HCEC 1CT (cell line): ENCODE measurements around the gene MAN1C1.
"Not testable (repeated sequence)": the region's sequence is repeated elsewhere in the genome, so short reads cannot be mapped to it uniquely, and the experiment has no call there.

Source experiments
- DNase-seq: peaks from one replicate; pipeline ENCODE4 v3.0.0-alpha.2; 2017

The MAN1C1 gene

GRCh38 chr1:25683731-25684130 lies 67.1 kb downstream of the MAN1C1 start:
- DNase-seq: no peak

GRCh38 chr1:25684216-25684965 lies 67.8 kb downstream of the MAN1C1 start:
- DNase-seq: no peak

GRCh38 chr1:25685211-25685750 lies 68.7 kb downstream of the MAN1C1 start:
- no peak for DNase-seq

- no peak for DNase-seq
These were observed 69.5 kb downstream of the MAN1C1 start for GRCh38 chr1:25685938-25686665.

GRCh38 chr1:25687221-25688017 lies 70.8 kb downstream of the MAN1C1 start:
- DNase-seq: no peak

- DNase-seq: no peak
These were observed 72.0 kb downstream of the MAN1C1 start for GRCh38 chr1:25688390-25689119.

- DNase-seq: no peak
These were observed 73.2 kb downstream of the MAN1C1 start for GRCh38 chr1:25689686-25690381.

- DNase-seq: no peak
These were observed 73.9 kb downstream of the MAN1C1 start for GRCh38 chr1:25690396-25690956.

- DNase-seq: no peak
These were observed 74.6 kb downstream of the MAN1C1 start for GRCh38 chr1:25691211-25691610.

GRCh38 chr1:25692560-25692959 lies 76.0 kb downstream of the MAN1C1 start:
- DNase-seq: no peak

GRCh38 chr1:25694167-25695007 lies 77.8 kb downstream of the MAN1C1 start:
- DNase-seq: peak; percentile 47

- DNase-seq: peak; percentile 99
These were observed 78.6 kb downstream of the MAN1C1 start for GRCh38 chr1:25695090-25695770.

- DNase-seq: peak; percentile 90
These were observed 79.2 kb downstream of the MAN1C1 start for GRCh38 chr1:25695771-25696311.

GRCh38 chr1:25696643-25697042 lies 80.1 kb downstream of the MAN1C1 start:
- DNase-seq: not testable (repeated sequence)

GRCh38 chr1:25697435-25698217 lies 81.0 kb downstream of the MAN1C1 start:
- DNase-seq: no peak

GRCh38 chr1:25698252-25698651 lies 81.7 kb downstream of the MAN1C1 start:
- no peak for DNase-seq

- DNase-seq: not testable (repeated sequence)
These were observed 82.5 kb downstream of the MAN1C1 start for GRCh38 chr1:25699059-25699458.

- no peak for DNase-seq
These were observed 83.0 kb downstream of the MAN1C1 start for GRCh38 chr1:25699500-25700143.
